Astrocyte (in vitro differentiated cells and primary cell): ENCODE measurements around the gene RNF146. TPM values are rescaled to one million over a fixed set of nuclear protein-coding genes. Genes with fewer than 3 reads are reported as not detected.

Experiments used
- DNase-seq: peaks from one replicate; pipeline ENCODE4 v3.0.0-alpha.2; 2010; ENCODE audit warnings: low read depth
- FAIRE-seq: peaks from 2 replicates; lab custom pipeline; 2011; peaks lifted over from hg19 to GRCh38; lab: Jason Lieb, UNC
- H2AFZ ChIP-seq: 2 replicates; pipeline ENCODE4 v1.6.0; 2012; ENCODE audit warnings: low read depth, low read length, inconsistent platforms
- H3K27ac ChIP-seq: 2 replicates; pipeline ENCODE4 v1.5.1; 2011; ENCODE audit warnings: low read depth, low read length, inconsistent platforms
- H3K27me3 ChIP-seq: 2 replicates; pipeline ENCODE4 v1.6.0; 2011; ENCODE audit warnings: low read length, inconsistent platforms; ENCODE audit not compliant: insufficient read depth
- H3K36me3 ChIP-seq: 2 replicates; pipeline ENCODE4 v1.5.1; 2011; ENCODE audit warnings: low read length, inconsistent platforms; ENCODE audit not compliant: insufficient read depth
- H3K4me1 ChIP-seq: 2 replicates; pipeline ENCODE4 v1.5.1; 2011; ENCODE audit warnings: low read length, inconsistent platforms; ENCODE audit not compliant: insufficient read depth
- H3K4me2 ChIP-seq: 2 replicates; pipeline ENCODE4 v1.6.0; 2012; ENCODE audit warnings: low read length, inconsistent platforms
- H3K4me3 ChIP-seq: 2 replicates; pipeline ENCODE4 v1.5.1; 2011; ENCODE audit warnings: low read depth, mild to moderate bottlenecking, low read length, inconsistent platforms; ENCODE audit not compliant: insufficient read depth
- H3K79me2 ChIP-seq: 2 replicates; pipeline ENCODE4 v1.6.0; 2012; ENCODE audit warnings: mild to moderate bottlenecking, low read length, inconsistent platforms; ENCODE audit not compliant: insufficient read depth
- H3K9ac ChIP-seq: 2 replicates; pipeline ENCODE4 v1.6.0; 2012; ENCODE audit warnings: mild to moderate bottlenecking, low read length, inconsistent platforms
- H3K9me3 ChIP-seq: 2 replicates; pipeline ENCODE4 v1.5.1; 2012; ENCODE audit warnings: low read depth, mild to moderate bottlenecking, low read length, inconsistent platforms; ENCODE audit not compliant: insufficient read depth
- H4K20me1 ChIP-seq: 2 replicates; pipeline ENCODE4 v1.6.0; 2012; ENCODE audit warnings: low read length, inconsistent platforms; ENCODE audit not compliant: insufficient read depth
- H3K27ac Mint-ChIP-seq: one replicate; pipeline ENCODE4 v1.8.0; 2021; ENCODE audit warnings: mild to moderate bottlenecking, mixed read lengths; ENCODE audit not compliant: unreplicated experiment
- H3K27me3 Mint-ChIP-seq: one replicate; pipeline ENCODE4 v1.8.0; 2021; ENCODE audit warnings: low read depth, mixed read lengths; ENCODE audit not compliant: unreplicated experiment
- H3K36me3 Mint-ChIP-seq: one replicate; pipeline ENCODE4 v1.8.0; 2021; ENCODE audit warnings: low read depth, mixed read lengths; ENCODE audit not compliant: unreplicated experiment
- H3K4me1 Mint-ChIP-seq: one replicate; pipeline ENCODE4 v1.8.0; 2021; ENCODE audit warnings: low read depth, mixed read lengths; ENCODE audit not compliant: unreplicated experiment
- H3K4me3 Mint-ChIP-seq: one replicate; pipeline ENCODE4 v1.8.0; 2021; ENCODE audit warnings: mild to moderate bottlenecking, moderate library complexity, mixed read lengths; ENCODE audit not compliant: unreplicated experiment
- H3K9me3 Mint-ChIP-seq: one replicate; pipeline ENCODE4 v1.8.0; 2021; ENCODE audit warnings: mild to moderate bottlenecking, mixed read lengths; ENCODE audit not compliant: unreplicated experiment
- CTCF ChIP-seq: IDR thresholded peaks from 2 replicates; pipeline ENCODE4 v1.5.1; 2011; ENCODE audit warnings: low read depth, mild to moderate bottlenecking, inconsistent platforms, low read length, moderate library complexity; ENCODE audit not compliant: insufficient read depth
- EZH2 ChIP-seq: IDR thresholded peaks from 2 replicates; pipeline ENCODE4 v1.6.1; 2012; ENCODE audit warnings: mild to moderate bottlenecking, low read length, inconsistent platforms; ENCODE audit not compliant: insufficient read depth
- total RNA-seq: library from RNA; stranded (reverse); gene quantifications from 2 replicates; pipeline ENCODE4 v1.2.1, GENCODE V29; 2021

RNF146 gene
- total RNA-seq, 1 donor from 2014 or later = 41.4 TPM

- no peaks in the 10 kb centered on the region for H3K27me3 ChIP-seq
- TF ChIP-seq CTCF = no peak
- TF ChIP-seq EZH2 = no peak
- no peaks in the 10 kb centered on the region for H3K4me1 Mint-ChIP-seq
- no peaks in the 10 kb centered on the region for H3K36me3 Mint-ChIP-seq
- H3K36me3 ChIP-seq = no peaks in the 10 kb centered on the region
- no peaks in the 10 kb centered on the region for H4K20me1 ChIP-seq
- H3K9me3 Mint-ChIP-seq = peaks cover 2% of the 10 kb centered on the region
- no peak overlapping the region for H3K27ac ChIP-seq
- H3K9me3 ChIP-seq = no peaks in the 10 kb centered on the region
- H3K9ac ChIP-seq = no peak overlapping the region
- no peak overlapping the region for H3K27ac Mint-ChIP-seq
- no peak overlapping the region for H3K4me3 Mint-ChIP-seq
- no peak overlapping the region for H3K4me3 ChIP-seq
- H3K4me2 ChIP-seq = no peak overlapping the region
- no peak overlapping the region for H2AFZ ChIP-seq
- no peaks in the 10 kb centered on the region for H3K27me3 Mint-ChIP-seq
- H3K79me2 ChIP-seq = no peaks in the 10 kb centered on the region
- FAIRE-seq = no peak
- no peaks in the 10 kb centered on the region for H3K4me1 ChIP-seq
- DNase-seq = no peak
Measured at GRCh38 chr6:127255286-127255685, 11.4 kb upstream of the RNF146 start.

GRCh38 chr6:127262896-127263295 lies 3.8 kb upstream of the RNF146 start:
- Mint-ChIP-seq H3K27ac (no peak overlapping the region), H3K36me3 (no peaks in the 10 kb centered on the region)
- no peak for FAIRE-seq

GRCh38 chr6:127263481-127263880 lies 3.2 kb upstream of the RNF146 start:
- no peak for FAIRE-seq
- H3K4me1 Mint-ChIP-seq = peaks cover 5% of the 10 kb centered on the region
- H4K20me1 ChIP-seq = no peaks in the 10 kb centered on the region

More at GRCh38 chr6:127262896-127263295, 3.8 kb upstream of the RNF146 start:
- Histone ChIP-seq H3K9me3 (no peaks in the 10 kb centered on the region), H3K27ac (no peak overlapping the region), H4K20me1 (no peaks in the 10 kb centered on the region), H3K9ac (no peak overlapping the region), H3K4me3 (no peak overlapping the region), H2AFZ (no peak overlapping the region), H3K27me3 (no peaks in the 10 kb centered on the region), H3K4me1 (no peaks in the 10 kb centered on the region), H3K36me3 (no peaks in the 10 kb centered on the region), H3K79me2 (peaks cover 10% of the 10 kb centered on the region), H3K4me2 (no peak overlapping the region)
- TF ChIP-seq EZH2 = no peak
- Mint-ChIP-seq H3K4me3 (no peak overlapping the region), H3K27me3 (no peaks in the 10 kb centered on the region), H3K4me1 (peaks cover 5% of the 10 kb centered on the region), H3K9me3 (no peaks in the 10 kb centered on the region)
- no peak for DNase-seq

More at GRCh38 chr6:127263481-127263880, 3.2 kb upstream of the RNF146 start:
- Mint-ChIP-seq H3K36me3 (no peaks in the 10 kb centered on the region), H3K9me3 (no peaks in the 10 kb centered on the region), H3K4me3 (no peak overlapping the region), H3K27me3 (no peaks in the 10 kb centered on the region), H3K27ac (no peak overlapping the region)
- Histone ChIP-seq H3K27me3 (no peaks in the 10 kb centered on the region), H3K4me1 (peaks cover 4% of the 10 kb centered on the region), H3K4me3 (no peak overlapping the region), H2AFZ (no peak overlapping the region), H3K79me2 (peaks cover 16% of the 10 kb centered on the region), H3K36me3 (no peaks in the 10 kb centered on the region), H3K9me3 (no peaks in the 10 kb centered on the region), H3K9ac (no peak overlapping the region), H3K27ac (no peak overlapping the region), H3K4me2 (no peak overlapping the region)
- no peak for DNase-seq
- no peak for TF ChIP-seq EZH2
